Measurements from ENCODE around the gene CCDC80. TPM values are rescaled to one million over a fixed set of nuclear protein-coding genes. Genes with fewer than 3 reads are reported as not detected.
A peak's percentile ranks its signal among the peaks of the same experiment; 100 is the strongest.

Gene CCDC80
- total RNA-seq, 1 donor from 2014 or later = 9.1 TPM

- H3K9me3 Mint-ChIP-seq (ENCODE audit: low read depth) = no peaks in the 10 kb centered on the region
- peaks cover 2% of the 10 kb centered on the region for H3K36me3 Mint-ChIP-seq (ENCODE audit: insufficient read depth)
- peaks cover 4% of the 10 kb centered on the region for H3K4me1 Mint-ChIP-seq (ENCODE audit: low read depth)
- H3K27me3 Mint-ChIP-seq = no peaks in the 10 kb centered on the region
- DNase-seq (ENCODE audit: low spot score, unreplicated experiment) = no peak
- TF ChIP-seq, protein P1, sequence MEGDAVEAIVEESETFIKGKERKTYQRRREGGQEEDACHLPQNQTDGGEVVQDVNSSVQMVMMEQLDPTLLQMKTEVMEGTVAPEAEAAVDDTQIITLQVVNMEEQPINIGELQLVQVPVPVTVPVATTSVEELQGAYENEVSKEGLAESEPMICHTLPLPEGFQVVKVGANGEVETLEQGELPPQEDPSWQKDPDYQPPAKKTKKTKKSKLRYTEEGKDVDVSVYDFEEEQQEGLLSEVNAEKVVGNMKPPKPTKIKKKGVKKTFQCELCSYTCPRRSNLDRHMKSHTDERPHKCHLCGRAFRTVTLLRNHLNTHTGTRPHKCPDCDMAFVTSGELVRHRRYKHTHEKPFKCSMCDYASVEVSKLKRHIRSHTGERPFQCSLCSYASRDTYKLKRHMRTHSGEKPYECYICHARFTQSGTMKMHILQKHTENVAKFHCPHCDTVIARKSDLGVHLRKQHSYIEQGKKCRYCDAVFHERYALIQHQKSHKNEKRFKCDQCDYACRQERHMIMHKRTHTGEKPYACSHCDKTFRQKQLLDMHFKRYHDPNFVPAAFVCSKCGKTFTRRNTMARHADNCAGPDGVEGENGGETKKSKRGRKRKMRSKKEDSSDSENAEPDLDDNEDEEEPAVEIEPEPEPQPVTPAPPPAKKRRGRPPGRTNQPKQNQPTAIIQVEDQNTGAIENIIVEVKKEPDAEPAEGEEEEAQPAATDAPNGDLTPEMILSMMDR (IDR thresholded peaks at IDR 0.05; ENCODE audit: unreplicated experiment) = no peak
- H3K4me3 Mint-ChIP-seq (ENCODE audit: low read depth) = no peak overlapping the region
- no peak overlapping the region for H3K27ac Mint-ChIP-seq
Observed at GRCh38 chr3:112617285-112617684, 23.7 kb downstream of the CCDC80 start.

- Mint-ChIP-seq H3K27me3 (no peaks in the 10 kb centered on the region), H3K36me3 (ENCODE audit: insufficient read depth) (peaks cover 2% of the 10 kb centered on the region), H3K4me3 (ENCODE audit: low read depth) (no peak overlapping the region), H3K9me3 (ENCODE audit: low read depth) (no peaks in the 10 kb centered on the region), H3K27ac (peak overlapping the region; percentile 57), H3K4me1 (ENCODE audit: low read depth) (peaks cover 4% of the 10 kb centered on the region)
- TF ChIP-seq, protein P1 (IDR thresholded peaks at IDR 0.05; ENCODE audit: unreplicated experiment) = no peak
- DNase-seq (ENCODE audit: low spot score, unreplicated experiment) = no peak
Observed at GRCh38 chr3:112615989-112616731, 24.8 kb downstream of the CCDC80 start.

GRCh38 chr3:112611752-112612515, 29.0 kb downstream of the CCDC80 start:
- no peaks in the 10 kb centered on the region for H3K27me3 Mint-ChIP-seq
- H3K4me1 Mint-ChIP-seq (ENCODE audit: low read depth) = peaks cover 4% of the 10 kb centered on the region
- TF ChIP-seq, protein P1 (IDR thresholded peaks at IDR 0.05; ENCODE audit: unreplicated experiment) = no peak
- H3K27ac Mint-ChIP-seq = no peak overlapping the region
- DNase-seq (ENCODE audit: low spot score, unreplicated experiment) = no peak
- H3K9me3 Mint-ChIP-seq (ENCODE audit: low read depth) = no peaks in the 10 kb centered on the region
- no peaks in the 10 kb centered on the region for H3K36me3 Mint-ChIP-seq (ENCODE audit: insufficient read depth)
- H3K4me3 Mint-ChIP-seq (ENCODE audit: low read depth) = no peak overlapping the region

GRCh38 chr3:112610121-112610520, 30.8 kb downstream of the CCDC80 start:
- Mint-ChIP-seq H3K4me3 (ENCODE audit: low read depth) (no peak overlapping the region), H3K9me3 (ENCODE audit: low read depth) (no peaks in the 10 kb centered on the region), H3K27ac (no peak overlapping the region), H3K36me3 (ENCODE audit: insufficient read depth) (no peaks in the 10 kb centered on the region), H3K4me1 (ENCODE audit: low read depth) (no peaks in the 10 kb centered on the region), H3K27me3 (no peaks in the 10 kb centered on the region)
- no peak for DNase-seq (ENCODE audit: low spot score, unreplicated experiment)
- TF ChIP-seq, protein P1 (IDR thresholded peaks at IDR 0.05; ENCODE audit: unreplicated experiment) = no peak

GRCh38 chr3:112607863-112608262, 33.1 kb downstream of the CCDC80 start:
- H3K4me3 Mint-ChIP-seq (ENCODE audit: low read depth) = no peak overlapping the region
- H3K27me3 Mint-ChIP-seq = no peaks in the 10 kb centered on the region
- H3K4me1 Mint-ChIP-seq (ENCODE audit: low read depth) = no peaks in the 10 kb centered on the region
- H3K27ac Mint-ChIP-seq = no peak overlapping the region
- H3K9me3 Mint-ChIP-seq (ENCODE audit: low read depth) = no peaks in the 10 kb centered on the region
- no peaks in the 10 kb centered on the region for H3K36me3 Mint-ChIP-seq (ENCODE audit: insufficient read depth)
- TF ChIP-seq, protein P1 (IDR thresholded peaks at IDR 0.05; ENCODE audit: unreplicated experiment) = no peak
- DNase-seq (ENCODE audit: low spot score, unreplicated experiment) = no peak
